T-cell (primary cell): Measurements from ENCODE around the gene ZNF263. TPM values are rescaled to one million over a fixed set of nuclear protein-coding genes. Genes with fewer than 3 reads are reported as not detected.

Experiments used
- ATAC-seq, 4 experiments: fragments of 200-7000 bp in 3 of 4; fragments of 150-1000 bp in 1 of 4; cut with Tn5 transposase; replicated peaks in 1 of 4; 1 replicate in 3 of 4; 2 replicates in 1 of 4; pipeline ENCODE4 v1.10.0; 2021; ENCODE audit warnings: moderate library complexity in 3 of 4, mild to moderate bottlenecking in 2 of 4, moderate number of reproducible peaks in 1 of 4
- CTCF ChIA-PET, 2 donors: fragments of 300-600 bp; sonication (Branson Sonifier 250); formaldehyde crosslinking; loops; one replicate each; lab custom pipeline; 2022; ENCODE audit warnings: antibody characterized with exemption in 2 of 2; lab: Charles Lee
- POLR2A ChIA-PET, 2 donors: fragments of 300-600 bp; sonication (Branson Sonifier 250); formaldehyde crosslinking; loops; one replicate each; lab custom pipeline; 2022; ENCODE audit warnings: antibody characterized with exemption in 2 of 2; lab: Charles Lee
- DNase-seq, 35 experiments: peaks; one replicate each; pipeline versions ENCODE4 v3.0.0 to v3.0.0-alpha.2; 2013 to 2023
- H3K27ac ChIP-seq: one replicate; pipeline ENCODE4 v1.5.1; 2013; ENCODE audit warnings: low read length
- H3K27me3 ChIP-seq, 2 experiments: replicated peaks in 1 of 2; 1 replicate in 1 of 2; 2 replicates in 1 of 2; pipeline versions ENCODE4 v1.6.1 to v1.7.0; 2013; ENCODE audit warnings: low read length in 1 of 2, mixed read lengths in 1 of 2; ENCODE audit not compliant: control insufficient read depth in 2 of 2, insufficient read depth in 2 of 2; ENCODE audit errors: extremely low read depth in 1 of 2
- H3K36me3 ChIP-seq, 2 donors: 1 replicate in 1 of 2; 2 replicates in 1 of 2; pipeline versions ENCODE4 v1.6.1 to v1.7.0; 2013; ENCODE audit warnings: low read length in 1 of 2; ENCODE audit not compliant: control insufficient read depth in 2 of 2, insufficient read depth in 1 of 2; ENCODE audit errors: extremely low read depth in 1 of 2
- H3K4me1 ChIP-seq, 2 experiments: 1 replicate in 1 of 2; 2 replicates in 1 of 2; pipeline versions ENCODE4 v1.6.1 to v1.7.0; 2013; ENCODE audit warnings: low read length in 2 of 2, mixed read lengths in 1 of 2; ENCODE audit not compliant: insufficient read depth in 2 of 2, control insufficient read depth in 1 of 2; ENCODE audit errors: extremely low read depth in 1 of 2
- H3K4me3 ChIP-seq, 2 donors: 1 replicate in 1 of 2; 2 replicates in 1 of 2; pipeline versions ENCODE4 v1.5.1 to v1.7.0; 2013; ENCODE audit warnings: mild to moderate bottlenecking in 2 of 2, low read length in 1 of 2, moderate library complexity in 1 of 2; ENCODE audit not compliant: control insufficient read depth in 1 of 2; ENCODE audit errors: extremely low read depth in 1 of 2
- H3K9me3 ChIP-seq: 2 replicates; pipeline ENCODE4 v1.7.0; 2013
- H3K27ac Mint-ChIP-seq, 2 donors: one replicate each; pipeline ENCODE4 v1.8.0; 2020 to 2021; ENCODE audit warnings: mild to moderate bottlenecking in 2 of 2, mixed read lengths in 2 of 2
- H3K27me3 Mint-ChIP-seq, 2 donors: one replicate each; pipeline ENCODE4 v1.8.0; 2021 to 2022; ENCODE audit warnings: mixed read lengths in 2 of 2
- H3K36me3 Mint-ChIP-seq: one replicate; pipeline ENCODE4 v1.8.0; 2021; ENCODE audit warnings: mixed read lengths
- H3K4me1 Mint-ChIP-seq, 3 donors: one replicate each; pipeline ENCODE4 v1.8.0; 2020 to 2022; ENCODE audit warnings: mixed read lengths in 3 of 3, mild to moderate bottlenecking in 1 of 3
- H3K4me3 Mint-ChIP-seq, 3 donors: one replicate each; pipeline ENCODE4 v1.8.0; 2020 to 2022; ENCODE audit warnings: mild to moderate bottlenecking in 3 of 3, mixed read lengths in 3 of 3, moderate library complexity in 3 of 3
- H3K9me3 Mint-ChIP-seq, 3 donors: one replicate each; pipeline ENCODE4 v1.8.0; 2020 to 2022; ENCODE audit warnings: mixed read lengths in 3 of 3
- WGBS: methylation state at CpG from one replicate; pipeline ENCODE4 v1.1.5; 2013; ENCODE audit warnings: missing lambda C conversion rate; ENCODE audit not compliant: insufficient coverage; 5-methylcytosine and 5-hydroxymethylcytosine counted together
- total RNA-seq, 35 experiments: library from RNA in 6 of 35; stranded (reverse) in 6 of 35; fragments of 120-200 nt in 1 of 35; gene quantifications; one replicate each; pipeline versions ENCODE4 v1.2.1 to v1.2.4 and lab custom pipeline; 2013 to 2026

Gene ZNF263
- total RNA-seq, 5 donors from 2014 or later (not counting 1 experiment from before 2014, with no cell fraction given), result 28.6 to 50.9 (median 44.3) TPM

DNA sequence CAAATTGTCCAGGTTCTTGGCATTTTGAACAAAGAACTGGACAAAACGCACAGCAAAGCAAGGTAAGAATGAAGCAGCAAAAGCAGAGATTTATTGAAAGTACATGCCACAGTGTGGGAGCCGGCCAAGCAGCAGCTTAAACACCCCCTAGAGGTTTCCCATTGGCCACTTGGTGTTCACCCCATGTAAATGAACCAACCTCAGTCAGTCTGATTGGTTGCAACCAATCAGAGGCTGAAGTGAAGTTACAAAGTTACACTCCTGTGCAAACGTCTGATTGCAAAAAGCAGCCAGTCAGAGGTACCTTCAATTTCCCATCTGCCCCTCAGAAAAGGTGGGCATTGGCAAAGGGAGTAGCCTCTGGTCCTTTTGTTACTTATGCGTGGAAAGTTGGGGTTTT is 8.8 kb upstream of the ZNF263 start:
- Histone ChIP-seq H3K27ac (no peak overlapping the region), H3K27me3 (peaks cover 0 to 7% of the 10 kb centered on the region in 2 experiments), H3K36me3 (no peaks in the 10 kb centered on the region), H3K4me1 (no peaks in the 10 kb centered on the region), H3K4me3 (no peak overlapping the region), H3K9me3 (no peaks in the 10 kb centered on the region)
- DNase-seq (no peak), ATAC-seq (no peak)
- ChIA-PET POLR2A (no interaction called here), CTCF (no interaction called here)
- Mint-ChIP-seq H3K36me3 (peaks cover 2% of the 10 kb centered on the region), H3K27me3 (no peaks in the 10 kb centered on the region), H3K4me3 (no peak overlapping the region), H3K27ac (no peak overlapping the region), H3K9me3 (peaks cover 0 to 11% (median 6%) of the 10 kb centered on the region in 3 donors), H3K4me1 (peaks cover 0 to 1% (median 0%) of the 10 kb centered on the region in 3 donors)
- 100% methylated on average over 1 of the region's 4 CpGs for WGBS

DNA sequence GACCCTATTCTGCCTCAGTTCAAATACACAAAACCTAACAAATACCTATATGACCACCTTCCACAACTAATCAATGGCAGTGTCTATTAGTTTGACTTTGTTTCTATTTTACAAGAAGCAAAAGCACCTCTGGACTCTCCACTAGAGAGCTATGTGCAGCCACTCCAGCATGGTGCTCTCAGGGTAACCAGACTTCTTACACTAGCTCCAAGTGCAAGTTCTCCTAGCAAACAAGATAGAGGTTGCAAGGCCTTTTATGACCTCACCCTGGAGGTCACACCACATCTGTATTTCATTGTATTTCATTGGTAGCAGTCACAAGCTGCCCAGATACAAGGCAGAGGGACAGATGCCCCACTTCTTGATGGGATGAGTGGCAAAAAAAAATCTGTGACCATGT is 8.3 kb upstream of the ZNF263 start:
- Mint-ChIP-seq H3K27ac (no peak overlapping the region), H3K9me3 (peaks cover 0 to 11% (median 6%) of the 10 kb centered on the region in 3 donors), H3K27me3 (no peaks in the 10 kb centered on the region), H3K4me3 (no peak overlapping the region), H3K36me3 (no peaks in the 10 kb centered on the region), H3K4me1 (peaks cover 0 to 1% (median 0%) of the 10 kb centered on the region in 3 donors)
- no peak for ATAC-seq
- H3K27ac ChIP-seq, result no peak overlapping the region
- no peaks in the 10 kb centered on the region for H3K9me3 ChIP-seq
- DNase-seq, result no peak
- no peak overlapping the region for H3K4me3 ChIP-seq
- ChIA-PET POLR2A (no interaction called here), CTCF (no interaction called here)
- no peaks in the 10 kb centered on the region for H3K4me1 ChIP-seq
- H3K36me3 ChIP-seq, result no peaks in the 10 kb centered on the region
- peaks cover 0 to 7% of the 10 kb centered on the region in 2 experiments for H3K27me3 ChIP-seq

DNA sequence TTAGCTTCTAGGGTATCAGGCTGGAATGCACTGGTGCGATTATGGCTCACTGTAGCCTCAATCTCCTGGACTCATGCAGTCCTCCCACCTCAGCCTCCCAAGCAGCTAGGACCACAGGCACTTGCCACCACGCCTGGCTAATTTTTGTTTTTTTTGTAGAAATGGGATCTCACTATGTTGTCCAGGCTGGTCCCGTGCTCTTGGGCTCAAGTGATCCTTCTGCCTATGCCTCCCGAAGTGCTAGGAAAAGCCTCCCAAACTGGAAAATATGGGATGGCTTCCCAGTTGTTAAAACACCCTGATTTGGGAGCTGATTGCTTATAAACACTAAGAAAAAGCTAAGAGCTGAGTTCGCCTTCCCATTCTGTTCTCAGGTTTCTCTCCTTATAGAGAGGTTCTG is 6.6 kb upstream of the ZNF263 start:
- ChIA-PET CTCF (no interaction called here), POLR2A (interaction anchor here in 1 of 2 donors (0.6 kb wide), 1 partner anchor 12 kb away, joined by 3 read pairs; no protein-coding TSS in a partner anchor)
- Mint-ChIP-seq H3K4me3 (no peak overlapping the region), H3K36me3 (no peaks in the 10 kb centered on the region), H3K4me1 (peaks cover 0 to 4% (median 0%) of the 10 kb centered on the region in 3 donors), H3K27ac (no peak overlapping the region), H3K27me3 (peaks cover 0 to 1% of the 10 kb centered on the region in 2 donors), H3K9me3 (peaks cover 0 to 11% (median 6%) of the 10 kb centered on the region in 3 donors)
- ATAC-seq, result no peak
- no peaks in the 10 kb centered on the region for H3K36me3 ChIP-seq
- no peaks in the 10 kb centered on the region for H3K9me3 ChIP-seq
- no peak for DNase-seq
- 72% methylated on average over 2 of the region's 5 CpGs for WGBS
- H3K27ac ChIP-seq, result no peak overlapping the region
- peaks cover 0 to 13% of the 10 kb centered on the region in 2 experiments for H3K27me3 ChIP-seq
- H3K4me3 ChIP-seq, result no peak overlapping the region
- peaks cover 0 to 2% of the 10 kb centered on the region in 2 experiments for H3K4me1 ChIP-seq

DNA sequence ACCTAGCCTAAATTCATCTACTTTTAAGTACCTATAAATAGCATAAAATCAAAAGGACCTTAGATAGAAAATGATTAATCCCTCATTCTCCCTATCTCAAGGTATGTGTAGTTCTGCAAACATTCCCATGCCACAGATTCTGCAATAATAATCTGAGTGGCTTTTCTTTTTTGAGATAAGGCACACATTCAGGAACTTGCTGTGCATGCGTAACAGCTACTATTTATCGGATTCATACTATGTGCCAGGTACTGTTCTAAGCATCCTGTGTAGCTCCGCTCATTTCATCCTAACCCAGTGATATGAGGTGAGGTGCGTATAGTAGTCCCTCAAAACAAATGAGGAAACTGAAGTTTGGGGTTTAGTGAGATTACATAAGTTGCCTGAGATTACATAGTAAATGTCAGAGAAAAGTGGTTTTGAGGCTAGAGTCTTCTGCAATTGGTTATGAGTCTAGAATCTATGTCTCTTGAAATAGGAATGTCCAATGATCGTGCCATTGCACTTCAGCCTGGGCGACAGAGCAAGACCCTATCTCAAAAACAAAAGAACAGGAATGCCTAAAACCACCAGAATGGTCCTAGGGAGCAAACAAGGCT is 2.0 kb upstream of the ZNF263 start:
- Mint-ChIP-seq H3K27me3 (peaks cover 0 to 1% of the 10 kb centered on the region in 2 donors), H3K4me3 (peak overlapping the region; percentile 28 to 93 (median 85))
- no peak for ATAC-seq

DNA sequence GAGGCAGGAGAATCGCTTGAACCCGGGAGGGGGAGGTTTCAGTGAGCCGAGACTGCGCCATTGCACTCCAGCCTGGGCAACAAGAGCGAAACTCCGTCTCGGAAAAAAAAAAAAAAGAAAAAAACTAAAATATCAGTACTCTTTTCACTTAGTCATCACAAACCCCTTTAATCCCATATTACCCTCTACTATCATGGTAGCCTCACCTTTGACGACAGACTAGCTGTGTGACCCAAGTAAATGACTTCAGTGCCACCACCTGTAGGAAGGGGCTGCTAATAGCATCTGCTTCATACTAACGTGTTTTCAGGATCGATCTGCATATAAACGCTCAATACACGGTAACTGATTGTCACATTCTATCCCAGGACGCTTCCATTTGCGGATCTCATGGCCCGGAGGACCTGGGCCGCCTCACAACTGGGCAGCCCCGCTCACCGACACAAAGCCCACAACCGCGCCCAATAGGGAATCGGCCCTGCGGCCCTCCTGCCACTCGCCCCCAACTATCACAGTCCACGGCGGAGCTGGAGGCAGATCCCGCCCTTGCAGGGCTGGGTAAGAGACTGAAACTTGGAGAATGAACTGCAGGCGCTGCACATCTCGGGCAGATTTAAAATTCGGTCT is 1.1 kb upstream of the ZNF263 start:
- Mint-ChIP-seq H3K36me3 (peaks cover 29% of the 10 kb centered on the region), H3K27ac (peak overlapping the region; percentile 97 to 98), H3K9me3 (peaks cover 0 to 5% (median 0%) of the 10 kb centered on the region in 3 donors), H3K27me3 (peaks cover 0 to 1% of the 10 kb centered on the region in 2 donors), H3K4me1 (peaks cover 32 to 44% (median 35%) of the 10 kb centered on the region in 3 donors), H3K4me3 (peak overlapping the region; percentile 85 to 95 (median 93))
- Histone ChIP-seq H3K36me3 (peaks cover 9 to 16% of the 10 kb centered on the region in 2 donors), H3K9me3 (peaks cover 3% of the 10 kb centered on the region), H3K4me3 (peak overlapping the region; percentile 80 to 96), H3K4me1 (peaks cover 12 to 32% of the 10 kb centered on the region in 2 experiments), H3K27ac (peak overlapping the region; percentile 30), H3K27me3 (peaks cover 0 to 13% of the 10 kb centered on the region in 2 experiments)
- peak; percentile 13 to 29 (median 20) for ATAC-seq
- ChIA-PET POLR2A (interaction anchor here (0.6 to 1.1 kb wide), 3 partner anchors 17 to 214 kb away, joined by 4 to 5 read pairs (median 4); no protein-coding TSS in a partner anchor), CTCF (interaction anchor here in 1 of 2 donors (0.6 to 0.8 kb wide), 3 partner anchors 12 to 152 kb away, joined by 3 to 7 read pairs (median 4); partner anchors contain the start of genes ZNF174 and ZSCAN32)
- WGBS, result 1% methylated on average over 22 of the region's 29 CpGs
- DNase-seq, result peak in 1 of 35 experiments; percentile 24

More for the DNA sequence above, 2.0 kb upstream of the ZNF263 start:
- no peak for DNase-seq
- peaks cover 0 to 13% of the 10 kb centered on the region in 2 experiments for H3K27me3 ChIP-seq
- no peaks in the 10 kb centered on the region for H3K9me3 ChIP-seq
- WGBS, result 93% methylated on average over 4 of the region's 6 CpGs
- Mint-ChIP-seq H3K36me3 (peaks cover 20% of the 10 kb centered on the region), H3K4me1 (peaks cover 30 to 41% (median 32%) of the 10 kb centered on the region in 3 donors), H3K27ac (no peak overlapping the region), H3K9me3 (peaks cover 0 to 4% (median 1%) of the 10 kb centered on the region in 3 donors)
- no peak overlapping the region for H3K4me3 ChIP-seq
- CTCF ChIA-PET, result no interaction called here
- POLR2A ChIA-PET, result no interaction called here
- no peak overlapping the region for H3K27ac ChIP-seq
- peaks cover 12 to 32% of the 10 kb centered on the region in 2 experiments for H3K4me1 ChIP-seq
- H3K36me3 ChIP-seq, result peaks cover 3 to 9% of the 10 kb centered on the region in 2 donors
